ENCODE results near the gene PRX. TPM values are rescaled to one million over a fixed set of nuclear protein-coding genes. Genes with fewer than 3 reads are reported as not detected.

Gene PRX
- total RNA-seq, 1 experiment from 2014 or later = 4.8 TPM

- H3K9me2 ChIP-seq (ENCODE audit: insufficient read depth) = no peaks in the 10 kb centered on the region
- no peak for DNase-seq (ENCODE audit: low read depth, low spot score)
- POLR2A ChIA-PET = no interaction called here
- no peak for ATAC-seq
- H3K36me3 ChIP-seq (ENCODE audit: control insufficient read depth in 1 of 2, insufficient read depth in 2 of 2, low read length in 2 of 2) = peaks cover 0 to 5% of the 10 kb centered on the region in 2 experiments; a peak in 2 of 4 replicates
- H3K4me1 ChIP-seq (ENCODE audit: control insufficient read depth in 1 of 2, insufficient read depth in 2 of 2, low read length in 2 of 2) = no peaks in the 10 kb centered on the region
- no peaks in the 10 kb centered on the region for H3K27me3 ChIP-seq (ENCODE audit: insufficient read depth, low read length)
- TF ChIP-seq RAD21 (IDR thresholded peaks at IDR 0.05; ENCODE audit: low read depth) (no peak), ATF3 (IDR thresholded peaks at IDR 0.05) (no peak), JUND (IDR thresholded peaks at IDR 0.05) (no peak), FOSL1 (IDR thresholded peaks at IDR 0.05; ENCODE audit: low read depth) (no peak), ZFX (IDR thresholded peaks at IDR 0.05) (no peak), SIN3A (IDR thresholded peaks at IDR 0.05; ENCODE audit: low read depth) (no peak), TCF7L2 (IDR thresholded peaks at IDR 0.05; ENCODE audit: borderline replicate concordance, extremely low read depth, insufficient read depth, insufficient read length) (no peak), ZNF274 (IDR thresholded peaks at IDR 0.05; ENCODE audit: low read depth, low read length) (no peak), EZH2 (IDR thresholded peaks at IDR 0.05) (no peak), SP1 (IDR thresholded peaks at IDR 0.05; ENCODE audit: low read depth) (no peak)
- TF ChIP-seq, protein P1, sequence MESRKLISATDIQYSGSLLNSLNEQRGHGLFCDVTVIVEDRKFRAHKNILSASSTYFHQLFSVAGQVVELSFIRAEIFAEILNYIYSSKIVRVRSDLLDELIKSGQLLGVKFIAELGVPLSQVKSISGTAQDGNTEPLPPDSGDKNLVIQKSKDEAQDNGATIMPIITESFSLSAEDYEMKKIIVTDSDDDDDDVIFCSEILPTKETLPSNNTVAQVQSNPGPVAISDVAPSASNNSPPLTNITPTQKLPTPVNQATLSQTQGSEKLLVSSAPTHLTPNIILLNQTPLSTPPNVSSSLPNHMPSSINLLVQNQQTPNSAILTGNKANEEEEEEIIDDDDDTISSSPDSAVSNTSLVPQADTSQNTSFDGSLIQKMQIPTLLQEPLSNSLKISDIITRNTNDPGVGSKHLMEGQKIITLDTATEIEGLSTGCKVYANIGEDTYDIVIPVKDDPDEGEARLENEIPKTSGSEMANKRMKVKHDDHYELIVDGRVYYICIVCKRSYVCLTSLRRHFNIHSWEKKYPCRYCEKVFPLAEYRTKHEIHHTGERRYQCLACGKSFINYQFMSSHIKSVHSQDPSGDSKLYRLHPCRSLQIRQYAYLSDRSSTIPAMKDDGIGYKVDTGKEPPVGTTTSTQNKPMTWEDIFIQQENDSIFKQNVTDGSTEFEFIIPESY (IDR thresholded peaks at IDR 0.05; ENCODE audit: extremely low read depth, insufficient replicate concordance, low read length) = no peak
- TF ChIP-seq, protein P2, sequence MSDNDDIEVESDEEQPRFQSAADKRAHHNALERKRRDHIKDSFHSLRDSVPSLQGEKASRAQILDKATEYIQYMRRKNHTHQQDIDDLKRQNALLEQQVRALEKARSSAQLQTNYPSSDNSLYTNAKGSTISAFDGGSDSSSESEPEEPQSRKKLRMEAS (IDR thresholded peaks at IDR 0.05) = no peak
- H3K4me2 ChIP-seq (ENCODE audit: low read length) = no peak overlapping the region
- RAD21 ChIA-PET (ENCODE audit: low non-redundant PET in 1 of 2, low total read pairs in 2 of 2, uncharacterized antibody in 2 of 2, unreplicated experiment in 2 of 2) = no interaction called here
- no peaks in the 10 kb centered on the region for H4K20me1 ChIP-seq (ENCODE audit: insufficient read depth)
- no TSS peak for BruUV-seq (replicated peaks)
- intact Hi-C loops (cut with micrococcal nuclease) = no loop called here
- H2AFZ ChIP-seq (ENCODE audit: low read depth, low read length, poor library complexity, severe bottlenecking) = no peak overlapping the region
- H3K9me3 ChIP-seq (ENCODE audit: control insufficient read depth in 1 of 2, insufficient read depth in 1 of 2, low read depth in 1 of 2, low read length in 2 of 2) = no peaks in the 10 kb centered on the region
- no peak overlapping the region for H3K4me3 ChIP-seq (replicated peaks in 1 of 2; ENCODE audit: low read depth in 1 of 2, low read length in 2 of 2)
- CTCF ChIA-PET = no interaction called here
- no peaks in the 10 kb centered on the region for H3K79me2 ChIP-seq (ENCODE audit: insufficient read depth, low read length)
- no peak overlapping the region for H3K9ac ChIP-seq (ENCODE audit: low read length)
- H3K27ac ChIP-seq (ENCODE audit: low read depth, low read length) = no peak overlapping the region
These were observed 43.4 kb downstream of the PRX start for GRCh38 chr19:40369797-40370196.
